ENCODE measurements around the gene TSPAN9.

GRCh38 chr12:3042394-3042793, 34.8 kb upstream of the TSPAN9 start:
- TF ChIP-seq POLR2A (IDR thresholded peaks at IDR 0.05) (no peak), CTCF (IDR thresholded peaks at IDR 0.05) (no peak), EP300 (IDR thresholded peaks at IDR 0.05) (no peak), POLR2AphosphoS5 (IDR thresholded peaks at IDR 0.05) (no peak)
